NCI-H1092 treated with DMSO at 0.1 percent for 48 hours (cell line): Measurements from ENCODE around the gene MED16.
"Not testable (repeated sequence)": the region's sequence is repeated elsewhere in the genome, so short reads cannot be mapped to it uniquely, and the experiment has no call there.

Experiments
- DNase-seq: peaks from one replicate; lab custom pipeline; 2025; lab: John Stamatoyannopoulos, UW

MED16 gene

GRCh38 chr19:911197-912033, 18.4 kb upstream of the MED16 start:
- no peak for DNase-seq

- DNase-seq = no peak
Observed at GRCh38 chr19:907183-907853, 14.3 kb upstream of the MED16 start.

GRCh38 chr19:906480-906879, 13.5 kb upstream of the MED16 start:
- no peak for DNase-seq

- DNase-seq = no peak
Observed at GRCh38 chr19:904545-904944, 11.6 kb upstream of the MED16 start.

DNA sequence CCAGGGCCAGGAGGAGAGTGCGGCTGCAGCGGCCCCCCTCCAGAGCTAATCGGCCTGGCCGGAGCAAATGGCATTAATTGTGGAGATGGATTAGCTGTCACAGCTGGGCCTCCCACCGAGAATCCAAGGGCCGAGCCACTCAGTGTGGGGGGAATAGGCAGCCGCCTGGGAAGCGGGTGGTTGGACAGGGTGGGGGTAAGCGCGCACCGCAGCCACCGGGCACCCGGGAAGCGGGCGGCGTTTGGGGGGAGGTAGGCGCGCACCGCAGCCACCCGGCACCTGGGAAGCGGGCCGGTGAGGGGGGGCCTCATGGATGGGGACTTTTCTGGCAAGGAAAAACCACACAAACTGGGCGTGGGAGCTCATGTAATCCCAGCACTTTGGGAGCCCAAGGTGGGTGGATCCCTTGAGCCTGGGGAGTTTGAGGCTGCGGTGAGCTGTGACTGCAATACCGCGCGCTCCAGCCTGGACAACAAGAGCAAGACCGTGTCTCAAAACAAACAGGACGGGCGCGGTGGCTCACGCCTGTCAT, 10.3 kb upstream of the MED16 start:
- no peak for DNase-seq

DNA sequence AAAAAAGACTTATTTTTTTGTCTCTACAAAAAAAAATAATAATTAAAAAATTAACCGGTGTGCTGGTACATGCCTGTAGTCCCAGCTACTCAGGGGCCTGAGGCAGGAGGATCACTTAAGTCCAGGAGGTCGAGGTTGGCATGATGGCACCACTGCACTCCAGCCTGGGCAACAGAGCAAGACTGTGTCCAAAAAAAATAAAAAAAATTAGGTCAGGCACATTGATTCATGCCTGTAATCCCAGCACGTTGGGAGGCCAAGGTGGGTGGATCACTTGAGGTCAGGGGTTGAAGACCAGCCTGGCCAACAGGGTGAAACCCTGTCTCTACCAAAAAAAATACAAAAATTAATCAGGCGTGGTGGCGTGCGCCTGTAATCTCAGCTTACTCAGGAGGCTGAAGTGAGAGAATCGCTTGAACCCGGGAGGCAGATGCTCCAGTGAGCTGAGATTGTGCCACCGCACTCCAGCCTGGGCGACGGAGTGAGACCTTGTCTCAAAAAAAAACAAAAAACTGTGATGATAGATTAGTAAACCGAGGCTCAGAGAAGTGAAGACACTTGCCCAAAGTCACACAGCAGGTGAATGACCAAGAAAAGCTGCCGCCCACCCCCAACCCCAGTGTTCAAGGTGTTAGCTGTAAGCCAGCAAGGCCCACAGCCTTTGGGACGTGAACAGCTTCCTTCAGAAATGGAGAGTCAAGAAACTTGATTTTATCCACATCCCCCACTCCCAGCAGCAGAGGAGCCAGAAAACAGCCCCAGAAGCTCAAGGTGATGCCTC, 9.6 kb upstream of the MED16 start:
- DNase-seq = no peak

GRCh38 chr19:902093-902370, 9.0 kb upstream of the MED16 start:
- DNase-seq = no peak

- DNase-seq = no peak
Observed at GRCh38 chr19:901216-902092, 8.5 kb upstream of the MED16 start.

- DNase-seq = no peak
Observed at GRCh38 chr19:900302-901111, 7.5 kb upstream of the MED16 start.

DNA sequence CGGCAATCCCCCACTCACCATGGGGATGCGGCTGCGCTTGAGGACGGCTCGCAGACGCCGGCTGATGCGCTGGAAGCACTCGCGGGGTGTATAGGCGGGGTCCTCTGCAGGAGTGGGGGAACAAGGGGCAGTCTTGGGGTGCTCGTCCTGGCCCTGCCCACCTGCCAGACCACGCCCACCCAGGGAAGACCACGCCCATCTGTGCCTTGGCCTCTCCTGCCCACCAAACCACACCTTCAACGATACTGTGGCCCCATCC, 7.0 kb upstream of the MED16 start:
- no peak for DNase-seq

DNA sequence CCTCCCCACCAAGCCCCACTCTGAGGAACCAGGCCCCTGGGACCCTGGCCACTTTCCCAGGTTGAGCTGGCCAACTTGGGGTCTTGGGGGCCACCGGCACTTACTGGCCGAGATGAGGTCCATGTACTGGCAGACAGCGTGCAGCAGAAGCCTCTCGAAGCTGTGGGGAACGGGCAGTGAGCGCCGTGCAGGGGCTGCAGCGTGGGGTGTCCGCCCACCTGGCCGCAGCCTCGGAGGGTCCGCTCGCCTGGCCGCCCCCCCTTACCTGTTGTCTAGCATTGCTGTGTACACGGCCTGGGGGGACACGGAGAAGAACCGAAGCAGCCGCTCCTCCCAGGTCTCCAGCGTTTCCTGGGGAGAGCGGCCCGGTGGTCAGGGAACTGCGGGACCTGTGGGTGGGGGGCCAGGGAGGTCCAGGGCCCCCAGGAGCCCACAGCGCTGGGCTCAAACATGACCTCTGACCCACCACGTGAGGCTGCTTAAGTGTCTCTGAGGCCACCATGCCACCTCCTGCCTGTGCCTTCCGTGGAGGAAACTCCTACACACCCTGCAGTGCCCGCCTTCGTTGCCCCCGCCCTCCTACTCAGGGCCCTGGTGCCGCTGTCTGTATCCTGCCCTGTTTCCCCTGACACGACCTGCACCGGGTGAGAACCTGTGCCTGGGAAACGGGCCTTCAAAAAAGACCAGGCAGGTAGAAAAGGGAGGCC, 6.5 kb upstream of the MED16 start:
- DNase-seq = no peak

- no peak for DNase-seq
Observed at GRCh38 chr19:898663-899062, 5.7 kb upstream of the MED16 start.

- DNase-seq = no peak
Observed at GRCh38 chr19:897442-898039, 4.6 kb upstream of the MED16 start.

GRCh38 chr19:896999-897398, 4.0 kb upstream of the MED16 start:
- no peak for DNase-seq

GRCh38 chr19:896434-896833, 3.4 kb upstream of the MED16 start:
- DNase-seq = no peak

DNA sequence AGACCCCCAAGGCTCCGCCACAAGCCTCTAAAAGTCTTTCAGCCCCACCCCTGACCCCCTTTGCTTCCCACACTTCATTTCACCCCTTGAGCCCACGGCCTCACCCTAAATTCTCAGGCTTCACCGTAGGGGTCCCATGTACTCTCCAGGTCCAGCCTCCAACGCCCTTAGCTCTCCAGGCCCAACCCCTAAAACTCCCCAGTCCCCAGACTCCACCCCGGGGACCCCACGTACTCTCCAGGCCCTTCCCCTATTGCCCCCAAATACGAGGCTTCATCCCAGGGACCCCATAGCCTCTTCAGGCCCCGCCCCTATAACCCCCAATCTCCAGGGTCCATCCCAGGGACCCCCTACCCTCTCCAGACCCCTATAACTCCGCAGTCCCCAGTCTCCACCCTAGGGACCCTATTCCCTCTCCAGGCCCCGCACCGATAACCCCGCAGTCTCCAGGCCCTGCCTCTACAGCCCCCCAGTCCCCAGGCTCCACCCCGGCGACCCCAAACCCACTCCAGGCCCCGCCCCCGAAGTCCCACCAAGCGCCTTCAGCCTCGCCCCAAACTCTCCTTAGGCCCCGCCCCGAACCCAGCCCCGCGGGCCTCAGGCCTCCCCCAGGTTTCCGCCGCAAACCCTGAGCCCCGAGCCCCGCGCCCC, 619 bp downstream of the MED16 start:
- DNase-seq = peak; percentile 40

DNA sequence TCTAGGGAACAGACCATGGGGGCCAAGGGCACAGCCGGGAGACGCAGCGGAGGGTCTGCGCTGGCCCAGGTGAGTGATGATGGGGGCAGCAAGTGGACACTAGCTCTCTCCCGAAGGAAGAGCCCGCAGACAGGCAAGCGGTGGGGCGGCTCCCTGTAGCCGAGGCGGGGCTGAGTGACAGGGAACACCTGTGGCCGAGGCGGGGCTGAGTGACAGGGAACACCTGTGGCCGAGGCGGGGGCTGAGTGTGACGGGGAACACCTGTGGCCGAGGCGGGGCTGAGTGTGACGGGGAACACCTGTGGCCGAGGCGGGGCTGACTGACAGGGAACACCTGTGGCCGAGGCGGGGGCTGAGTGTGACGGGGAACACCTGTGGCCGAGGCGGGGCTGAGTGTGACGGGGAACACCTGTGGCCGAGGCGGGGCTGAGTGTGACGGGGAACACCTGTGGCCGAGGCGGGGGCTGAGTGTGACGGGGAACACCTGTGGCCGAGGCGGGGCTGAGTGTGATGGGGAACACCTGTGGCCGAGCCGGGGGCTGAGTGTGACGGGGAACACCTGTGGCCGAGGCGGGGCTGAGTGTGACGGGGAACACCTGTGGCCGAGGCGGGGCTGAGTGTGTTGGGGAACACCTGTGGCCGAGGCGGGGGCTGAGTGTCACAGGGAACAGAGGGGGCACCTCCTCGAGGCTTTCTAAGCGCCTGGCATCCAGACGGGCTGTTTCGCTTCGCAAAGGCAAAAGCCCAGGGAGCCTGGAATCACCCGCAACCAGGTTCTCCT, 1.4 kb downstream of the MED16 start:
- DNase-seq = not testable (repeated sequence)

- no peak for DNase-seq
Observed at GRCh38 chr19:890831-891230, 2.2 kb downstream of the MED16 start.
